GM19463 (cell line): ENCODE measurements around the gene CDH22.

Experiments used
- ATAC-seq: cut with Tn5 transposase; IDR thresholded peaks from one replicate; pipeline ENCODE4 v1.9.1; 2021; ENCODE audit warnings: mild to moderate bottlenecking, moderate library complexity; ENCODE audit not compliant: unreplicated experiment

CDH22 gene

GRCh38 chr20:46343348-46343974, 35.2 kb upstream of the CDH22 start:
- ATAC-seq = no peak

GRCh38 chr20:46342451-46343347, 34.4 kb upstream of the CDH22 start:
- ATAC-seq = no peak

GRCh38 chr20:46342010-46342378, 33.7 kb upstream of the CDH22 start:
- no peak for ATAC-seq

GRCh38 chr20:46341074-46342009, 33.0 kb upstream of the CDH22 start:
- no peak for ATAC-seq

- no peak for ATAC-seq
These were observed 30.7 kb upstream of the CDH22 start for GRCh38 chr20:46339037-46339436.

GRCh38 chr20:46336735-46337134, 28.4 kb upstream of the CDH22 start:
- no peak for ATAC-seq

- no peak for ATAC-seq
These were observed 26.1 kb upstream of the CDH22 start for GRCh38 chr20:46334303-46334904.

- no peak for ATAC-seq
These were observed 25.1 kb upstream of the CDH22 start for GRCh38 chr20:46333161-46333991.

GRCh38 chr20:46332373-46333160, 24.3 kb upstream of the CDH22 start:
- no peak for ATAC-seq

GRCh38 chr20:46331611-46332361, 23.5 kb upstream of the CDH22 start:
- ATAC-seq = no peak

GRCh38 chr20:46330831-46331371, 22.6 kb upstream of the CDH22 start:
- ATAC-seq = no peak

GRCh38 chr20:46330072-46330763, 21.9 kb upstream of the CDH22 start:
- ATAC-seq = no peak

- no peak for ATAC-seq
These were observed 20.0 kb upstream of the CDH22 start for GRCh38 chr20:46328200-46328882.

- ATAC-seq = no peak
These were observed 19.3 kb upstream of the CDH22 start for GRCh38 chr20:46327557-46327956.

- no peak for ATAC-seq
These were observed 17.5 kb upstream of the CDH22 start for GRCh38 chr20:46325789-46326188.

- ATAC-seq = no peak
These were observed 16.8 kb upstream of the CDH22 start for GRCh38 chr20:46324960-46325703.
